GM19463 (cell line): ENCODE measurements around the gene MCM6.
"Not testable (repeated sequence)": the region's sequence is repeated elsewhere in the genome, so short reads cannot be mapped to it uniquely, and the experiment has no call there.

Experiments
- ATAC-seq: cut with Tn5 transposase; IDR thresholded peaks from one replicate; pipeline ENCODE4 v1.9.1; 2021; ENCODE audit warnings: mild to moderate bottlenecking, moderate library complexity; ENCODE audit not compliant: unreplicated experiment

The MCM6 gene

DNA sequence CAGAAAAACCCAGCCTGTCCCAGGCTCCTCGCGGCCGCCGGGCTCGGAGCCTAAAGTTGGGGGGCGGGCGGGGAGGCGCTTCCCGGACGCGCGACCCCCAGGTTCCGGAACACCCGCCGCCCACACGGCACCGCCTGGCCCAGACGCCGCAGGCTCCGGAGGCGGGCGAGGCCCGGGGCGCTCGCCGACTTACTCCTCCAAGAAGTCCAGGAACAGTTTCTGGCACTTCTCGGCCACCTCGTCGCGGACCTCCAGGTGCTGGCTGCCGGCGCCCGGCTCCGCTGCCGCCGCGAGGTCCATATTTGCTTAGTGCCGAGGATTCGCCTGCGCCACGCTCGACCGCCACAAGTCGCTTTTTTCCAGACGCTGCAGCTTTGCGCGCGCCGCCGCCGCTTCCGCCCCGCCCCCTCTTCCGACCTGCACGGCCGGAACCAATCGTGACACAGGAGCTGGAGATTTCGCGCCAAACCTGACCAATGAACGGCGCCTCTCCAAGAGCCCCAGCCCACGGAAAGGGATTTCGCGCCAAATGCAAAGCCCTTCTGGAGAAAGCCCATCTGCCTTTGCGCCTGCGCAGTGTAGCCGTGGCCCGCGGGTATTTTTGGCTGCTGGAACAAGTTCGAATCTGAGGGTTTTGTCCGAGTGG, at the start of gene MCM6:
Gene MCM6, minus strand, starts transcription at position 378 of the 646 bp plus-strand sequence. Its CDS starts 78 bp downstream, at position 300.
- ATAC-seq, result peak; percentile 89

DNA sequence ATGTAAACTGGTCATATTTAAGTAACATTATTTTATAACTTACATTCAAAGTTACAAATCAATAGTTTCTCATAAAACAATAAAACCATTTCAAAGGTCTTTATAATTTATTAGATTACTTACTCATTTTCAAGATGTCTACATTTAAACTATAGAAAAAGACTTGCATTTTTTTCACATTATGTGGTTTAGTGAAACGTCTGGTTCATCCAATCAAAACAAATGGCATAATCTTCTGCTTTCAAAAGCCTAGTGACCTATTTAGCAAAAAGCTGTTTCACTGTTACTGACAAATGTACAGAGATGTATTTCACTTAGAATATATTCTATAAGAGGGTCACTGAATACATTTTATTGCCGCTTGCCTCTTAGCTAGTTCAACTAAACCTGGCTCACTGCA, 49.3 kb upstream of the MCM6 start:
- no peak for ATAC-seq

DNA sequence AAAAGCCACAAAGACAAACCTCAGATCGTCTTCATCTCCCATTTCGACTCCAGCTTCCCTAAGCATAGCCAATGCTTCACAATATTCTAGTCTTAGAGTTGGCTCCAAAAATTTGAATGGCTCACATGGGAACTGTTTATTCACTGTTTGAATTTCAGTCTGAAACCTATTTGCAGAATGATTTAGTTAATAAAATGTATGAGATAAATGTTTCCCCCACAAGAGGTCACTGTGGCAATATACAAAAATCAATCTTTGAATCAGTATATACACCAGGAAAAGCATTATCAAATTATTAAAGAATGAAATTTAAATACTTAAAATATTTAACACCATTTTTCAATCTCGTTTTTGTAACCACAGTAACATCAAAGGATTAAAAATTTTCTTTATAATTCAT, 40.0 kb upstream of the MCM6 start:
- no peak for ATAC-seq

DNA sequence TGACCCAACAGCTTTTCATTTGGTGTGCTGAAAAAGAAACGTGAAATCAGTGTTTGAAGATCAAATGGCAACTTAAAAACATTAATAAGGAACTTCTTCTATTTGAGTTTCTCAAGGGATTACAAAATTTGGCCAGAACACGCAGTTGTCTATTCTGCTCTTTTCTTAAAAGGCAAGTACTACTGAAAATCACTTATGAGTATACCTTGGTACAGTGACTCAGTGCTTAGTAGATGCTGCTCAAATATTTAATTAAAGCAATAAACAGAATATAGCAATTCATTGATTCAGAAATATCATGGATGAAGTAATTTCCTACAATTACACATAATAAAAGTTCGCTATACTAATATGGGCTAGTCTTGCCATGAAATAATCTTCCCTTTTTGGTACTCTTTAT, 38.2 kb upstream of the MCM6 start:
- ATAC-seq, result no peak

DNA sequence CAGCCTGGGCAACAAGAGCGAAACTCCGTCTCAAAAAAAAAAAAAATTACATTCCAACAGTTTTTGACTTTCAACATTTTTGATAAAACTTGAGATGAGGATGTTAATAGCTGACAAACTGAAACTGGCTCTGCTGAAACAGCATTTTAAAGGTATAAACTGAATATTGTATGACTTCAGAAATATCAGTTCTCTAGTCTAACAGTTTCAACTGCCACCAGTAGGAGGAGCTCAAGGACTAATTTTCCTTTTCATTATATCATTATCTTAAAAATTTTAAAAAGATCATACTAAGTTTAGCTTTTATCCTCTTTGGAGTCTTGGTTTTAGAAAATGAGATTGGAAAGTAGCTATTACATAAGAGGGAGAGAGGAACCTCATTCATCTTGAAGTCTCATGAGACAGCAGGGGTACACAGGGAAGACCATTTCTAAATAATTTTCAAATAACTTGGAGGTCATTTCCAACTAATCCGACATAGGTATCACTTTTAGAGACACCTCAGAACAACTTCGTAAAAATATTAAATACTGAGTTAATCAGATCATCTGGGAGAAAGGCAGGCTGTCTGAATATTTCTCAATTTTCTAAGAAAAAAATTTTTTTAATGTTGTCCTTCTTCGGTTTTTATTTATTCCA, 37.6 kb upstream of the MCM6 start:
- ATAC-seq, result no peak

DNA sequence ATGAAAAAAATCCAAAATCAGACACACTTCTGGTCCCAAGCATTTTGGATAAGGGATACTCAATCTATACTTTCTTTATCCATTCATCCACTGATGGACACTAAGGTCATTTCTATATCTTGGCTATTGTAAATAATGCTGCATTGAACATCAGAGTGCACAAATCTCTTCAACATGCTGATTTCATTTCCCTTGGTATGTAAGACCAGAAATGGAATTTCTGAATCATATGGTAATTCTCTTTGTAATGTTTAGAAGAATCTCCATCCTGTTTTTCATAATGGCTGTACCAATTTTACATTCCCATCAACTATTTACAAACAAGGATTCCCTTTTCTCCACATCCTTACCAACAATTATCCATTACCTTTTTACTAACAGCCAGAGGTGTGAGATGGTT, 33.7 kb upstream of the MCM6 start:
- ATAC-seq, result no peak

DNA sequence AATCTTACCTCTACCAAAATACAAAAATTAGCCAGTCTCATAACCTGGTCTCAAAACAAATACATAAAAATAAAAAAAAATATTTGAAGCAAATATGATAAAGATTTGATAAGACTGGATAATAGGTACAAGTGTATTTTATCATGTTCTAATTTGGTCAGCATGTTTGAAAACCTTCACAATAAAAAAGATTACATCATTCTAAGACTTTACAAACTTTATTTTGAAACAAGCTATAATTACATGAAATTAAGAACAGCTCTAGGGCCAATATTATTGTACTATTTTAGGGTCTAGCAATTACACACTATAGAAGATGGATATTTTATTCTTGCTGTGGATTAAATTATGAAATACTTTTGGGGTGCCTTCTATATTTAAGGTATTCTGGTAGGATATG, 29.4 kb upstream of the MCM6 start:
- ATAC-seq, result no peak

DNA sequence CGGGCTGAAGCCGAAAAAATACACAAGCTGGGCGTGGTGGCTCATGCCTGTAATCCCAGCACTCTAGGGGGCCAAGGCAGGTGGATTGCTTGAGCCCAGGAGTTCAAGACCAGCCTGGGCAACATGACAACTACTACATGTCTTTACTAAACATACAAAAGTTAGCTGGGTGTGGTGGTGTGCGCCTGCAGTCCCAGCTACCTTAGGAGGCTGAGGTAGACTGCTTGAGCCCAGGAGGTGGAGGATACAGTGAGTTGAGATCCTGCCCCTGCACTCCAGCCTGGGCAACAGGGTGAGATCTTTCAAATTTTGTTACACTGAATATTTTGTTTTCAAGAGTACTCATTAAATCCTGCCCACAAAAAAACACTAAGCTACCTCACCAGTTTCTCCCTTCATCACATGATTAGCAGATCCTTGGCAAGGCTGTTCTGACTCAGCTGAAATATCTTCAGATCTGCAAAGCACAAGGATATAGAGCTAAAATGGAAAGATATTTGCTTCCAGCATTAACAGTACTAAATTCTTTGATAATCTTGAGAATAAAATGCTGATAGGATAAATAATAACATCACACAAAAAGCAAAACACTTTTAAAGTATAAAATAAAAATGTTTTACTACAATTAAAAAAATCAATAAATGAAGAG, 28.2 kb upstream of the MCM6 start:
- no peak for ATAC-seq

DNA sequence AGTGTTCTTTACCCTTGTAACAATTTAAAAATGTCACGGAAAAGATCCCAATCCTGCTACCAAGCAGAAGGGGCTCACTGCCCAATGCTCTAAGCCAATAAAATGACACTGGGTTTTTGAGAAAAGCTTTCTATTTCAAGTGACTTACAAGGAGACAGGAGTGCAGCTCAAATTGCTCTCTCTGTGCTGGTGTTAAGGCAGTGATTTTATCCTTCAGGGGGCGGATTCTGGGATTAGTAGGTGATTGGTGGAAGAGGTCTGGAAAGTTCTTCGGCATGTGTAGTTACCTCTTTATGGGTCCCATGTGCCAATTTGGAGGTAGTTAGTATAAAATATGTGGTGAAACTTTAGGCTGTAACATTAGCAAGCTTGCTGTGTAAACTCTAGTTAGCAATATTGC, 27.4 kb upstream of the MCM6 start:
- ATAC-seq, result no peak

DNA sequence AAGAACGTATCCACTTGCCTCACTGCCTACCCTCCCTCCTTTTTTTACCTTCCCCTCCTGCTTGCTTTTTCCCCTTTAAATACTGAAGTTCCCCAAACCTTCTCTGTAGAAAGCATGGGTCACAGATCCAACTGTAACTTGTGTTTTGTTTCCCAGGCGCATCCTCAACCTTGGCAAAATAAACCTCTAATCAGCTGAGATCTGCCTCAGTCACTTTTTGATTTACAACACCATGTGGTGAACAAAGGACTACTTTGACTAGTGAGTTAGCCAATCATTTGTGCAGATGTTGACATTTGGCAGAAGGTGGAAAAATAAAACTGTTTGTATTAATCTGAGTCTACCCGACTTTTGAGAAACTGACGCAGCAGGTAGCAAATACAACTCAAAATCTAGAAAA, 23.3 kb upstream of the MCM6 start:
- ATAC-seq, result no peak

DNA sequence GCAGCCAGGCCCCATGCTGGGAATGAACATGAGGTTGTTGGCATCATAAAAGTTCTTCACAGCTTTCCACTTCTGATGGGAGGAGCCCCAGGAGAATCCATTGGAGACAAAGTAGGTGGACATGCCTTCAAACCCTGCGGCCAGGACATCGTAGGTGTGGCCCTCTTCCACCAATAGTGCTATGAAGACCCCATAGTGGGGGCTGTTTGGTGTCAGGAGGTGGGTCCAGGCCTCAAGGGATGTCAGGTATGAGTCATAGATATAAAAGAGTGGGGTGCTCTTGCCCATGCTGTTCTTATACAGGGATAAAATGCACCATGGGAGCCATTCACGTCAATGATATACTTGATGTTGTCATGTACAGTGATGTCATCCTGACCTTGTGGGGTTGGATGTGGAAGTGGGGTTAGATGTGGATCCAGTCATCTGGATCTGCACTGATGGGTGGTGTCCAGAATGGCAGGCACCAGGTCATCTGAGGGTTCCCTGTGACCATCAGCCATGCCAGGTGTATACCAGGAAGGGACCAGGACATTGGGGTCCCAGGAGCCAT, 22.1 kb upstream of the MCM6 start:
- no peak for ATAC-seq

DNA sequence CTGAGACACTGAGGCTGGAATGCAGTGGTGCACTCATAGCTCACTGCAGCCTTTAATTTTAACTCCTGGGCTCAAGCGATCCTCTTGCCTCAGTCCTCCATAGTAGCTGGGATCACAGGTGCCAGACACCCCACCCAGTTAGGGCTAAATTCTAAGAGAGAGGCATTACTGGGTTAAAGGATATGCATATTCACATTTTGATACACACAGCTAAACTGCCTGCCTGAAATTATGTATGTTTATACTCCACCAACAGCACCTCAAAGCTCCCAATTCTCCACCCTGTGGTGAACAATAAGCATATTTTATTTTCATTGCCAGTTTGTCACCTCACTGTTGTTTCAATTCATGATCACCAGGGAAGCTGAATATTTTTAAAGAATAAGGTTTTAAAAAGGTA, 18.7 kb upstream of the MCM6 start:
- no peak for ATAC-seq

DNA sequence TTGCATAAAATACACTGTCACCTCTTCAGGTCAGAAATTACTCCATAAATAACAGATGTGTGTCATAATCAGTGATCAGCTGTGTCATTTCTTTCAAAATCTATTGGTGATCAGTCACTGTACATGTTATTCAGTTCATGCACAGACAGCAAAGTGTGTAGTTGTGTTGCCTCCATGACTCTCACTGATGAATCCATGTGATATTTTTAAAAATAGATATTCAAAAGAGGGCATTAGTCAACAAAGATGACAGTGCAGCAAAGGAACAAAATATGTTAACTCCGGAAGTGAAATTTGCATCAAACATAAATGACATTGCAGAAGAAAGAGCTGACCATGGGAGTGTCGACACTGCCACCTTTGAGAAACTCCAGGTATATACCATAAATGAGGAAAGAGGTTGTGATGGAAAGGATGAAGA, 17.1 kb upstream of the MCM6 start:
- ATAC-seq, result no peak

DNA sequence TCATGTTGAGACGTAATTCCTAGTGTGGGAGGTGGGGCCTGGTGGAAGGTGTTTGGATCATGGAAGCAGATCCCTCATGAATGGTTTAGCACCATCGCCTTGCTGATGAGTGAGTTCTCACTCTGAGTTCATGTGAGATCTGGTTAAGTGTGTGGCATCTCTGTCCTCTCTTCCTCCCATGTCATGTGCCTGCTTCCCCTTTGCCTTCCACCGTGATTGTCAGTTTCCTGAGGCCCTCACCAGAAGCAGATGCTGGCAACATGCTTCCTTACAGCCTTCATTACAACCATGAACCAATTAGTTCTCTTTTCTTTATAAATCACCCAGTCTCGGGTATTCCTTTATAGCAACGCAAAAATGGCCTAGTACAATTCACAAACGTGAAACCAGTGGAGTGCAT, 14.6 kb upstream of the MCM6 start:
- ATAC-seq, result no peak

DNA sequence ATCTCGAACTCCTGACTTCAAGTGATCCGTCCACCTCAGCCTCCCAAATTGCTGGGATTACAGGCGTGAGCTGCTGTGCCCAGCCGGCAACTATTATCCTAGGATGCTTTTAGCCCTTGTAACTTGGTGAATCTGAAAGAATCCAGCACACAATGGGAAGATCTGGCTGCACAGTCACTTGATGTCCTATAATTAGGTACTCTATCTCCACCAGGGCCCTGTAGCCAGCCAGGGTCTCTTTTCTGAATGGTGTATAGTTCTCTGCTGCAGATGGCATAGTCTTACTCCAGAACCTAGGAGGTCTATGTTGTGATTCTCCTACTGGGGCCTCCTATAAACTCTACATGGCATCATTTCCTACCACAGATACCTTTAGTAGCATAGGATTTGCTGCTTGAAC, 13.9 kb upstream of the MCM6 start:
- no peak for ATAC-seq

DNA sequence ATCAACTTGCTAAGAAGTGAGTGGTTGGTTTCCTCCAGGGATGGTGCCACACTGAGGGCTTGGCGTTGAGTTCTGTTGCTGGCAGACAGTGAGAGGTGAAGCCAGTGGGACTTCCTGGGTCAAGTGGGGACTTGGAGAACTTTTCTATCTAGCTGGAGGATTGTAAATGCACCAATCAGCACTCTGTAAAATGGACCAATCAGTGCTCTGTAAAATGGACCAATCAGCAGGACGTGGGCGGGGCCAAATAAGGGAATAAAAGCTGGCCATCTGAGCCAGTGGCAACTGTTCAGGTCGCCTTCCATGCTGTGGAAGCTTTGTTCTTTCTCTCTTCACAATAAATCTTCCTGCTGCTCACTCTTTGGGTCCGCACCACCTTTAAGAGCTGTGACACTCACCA, 12.3 kb upstream of the MCM6 start:
- ATAC-seq, result not testable (repeated sequence)

DNA sequence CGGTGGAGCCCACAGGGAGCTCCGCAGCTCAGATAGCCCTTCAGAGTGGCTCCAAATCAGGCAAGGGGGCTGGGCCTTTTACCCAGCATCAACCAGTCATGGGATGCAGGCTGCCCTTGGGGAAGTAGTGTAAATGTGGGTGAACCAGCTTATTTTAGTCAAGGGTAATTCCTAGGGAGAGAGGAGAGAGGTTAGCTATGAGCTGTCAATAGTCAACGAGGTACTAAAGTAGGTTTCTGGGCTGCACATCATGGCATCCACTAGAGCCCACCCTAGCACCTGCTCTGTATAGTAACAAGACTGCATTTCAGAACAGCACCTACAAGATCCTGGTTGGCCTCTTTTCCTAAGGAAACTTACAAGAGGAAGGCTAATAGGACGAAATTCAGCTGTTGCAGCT, 9.5 kb upstream of the MCM6 start:
- no peak for ATAC-seq

DNA sequence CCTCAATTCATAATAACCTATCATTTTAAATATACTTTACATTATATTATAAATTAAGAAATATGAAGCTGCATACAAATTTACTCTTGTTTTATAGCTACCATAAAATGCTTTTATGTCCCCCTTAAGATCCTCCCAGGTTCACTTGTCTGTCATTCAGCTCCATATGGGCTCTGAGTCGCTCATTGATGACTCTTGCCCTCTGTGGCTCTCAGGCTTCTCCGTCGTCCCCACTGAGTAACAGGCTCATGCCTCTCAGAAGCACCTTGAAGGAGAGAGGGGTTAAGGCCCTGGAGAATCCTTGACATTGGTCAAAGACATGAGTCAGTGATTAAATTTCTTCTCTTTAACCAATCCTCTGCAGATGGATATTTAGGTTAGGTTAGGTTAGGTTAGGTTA, 6.2 kb upstream of the MCM6 start:
- ATAC-seq, result no peak

DNA sequence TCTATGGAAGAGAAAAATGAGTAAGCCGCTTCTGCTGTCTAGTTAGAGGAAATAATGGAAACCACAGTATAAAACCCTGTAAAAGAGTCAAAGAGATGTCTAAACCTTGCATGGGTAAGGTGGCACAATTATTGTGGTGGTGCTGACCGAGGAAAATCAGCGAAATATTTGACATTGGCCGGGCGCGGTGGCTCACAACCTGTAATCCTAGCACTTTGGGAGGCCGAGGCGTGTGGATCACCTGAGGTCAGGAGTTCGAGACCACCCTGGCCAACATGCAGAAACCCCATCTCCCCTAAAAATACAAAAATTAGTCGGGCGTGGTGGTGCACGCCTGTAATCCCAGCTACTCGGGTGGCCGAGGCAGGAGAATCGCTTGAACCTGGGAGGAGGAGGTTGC, 527 bp upstream of the MCM6 start:
- ATAC-seq, result not testable (repeated sequence)

DNA sequence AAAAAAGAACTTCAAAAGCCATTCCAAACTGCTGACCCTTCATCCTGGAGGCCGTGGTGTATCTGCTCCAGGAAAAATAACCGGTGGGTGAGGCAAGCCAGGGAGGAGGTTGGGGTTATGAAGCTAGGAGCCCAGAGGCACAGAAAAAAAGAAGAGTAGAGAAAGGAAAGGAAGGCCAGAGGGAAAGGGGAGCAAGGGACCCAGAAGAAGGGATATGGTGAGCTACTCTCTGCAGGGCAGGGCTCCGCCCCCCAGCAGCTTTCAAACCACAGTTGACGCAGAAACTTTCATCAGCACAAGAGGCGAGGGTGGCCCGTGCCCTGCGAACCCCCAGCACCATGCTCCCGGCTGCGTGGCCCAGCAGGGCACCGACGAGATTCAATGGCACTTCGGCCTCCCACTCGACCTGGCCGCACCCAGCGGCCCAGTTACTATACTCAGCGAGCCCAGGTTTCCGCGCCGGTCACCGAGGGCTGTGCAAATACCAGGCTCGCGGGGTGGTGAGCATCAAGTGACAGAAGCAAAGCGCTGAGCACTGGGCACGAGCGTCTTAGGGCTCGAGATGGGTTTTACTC, 665 bp downstream of the MCM6 start:
- peak; percentile 60 for ATAC-seq

DNA sequence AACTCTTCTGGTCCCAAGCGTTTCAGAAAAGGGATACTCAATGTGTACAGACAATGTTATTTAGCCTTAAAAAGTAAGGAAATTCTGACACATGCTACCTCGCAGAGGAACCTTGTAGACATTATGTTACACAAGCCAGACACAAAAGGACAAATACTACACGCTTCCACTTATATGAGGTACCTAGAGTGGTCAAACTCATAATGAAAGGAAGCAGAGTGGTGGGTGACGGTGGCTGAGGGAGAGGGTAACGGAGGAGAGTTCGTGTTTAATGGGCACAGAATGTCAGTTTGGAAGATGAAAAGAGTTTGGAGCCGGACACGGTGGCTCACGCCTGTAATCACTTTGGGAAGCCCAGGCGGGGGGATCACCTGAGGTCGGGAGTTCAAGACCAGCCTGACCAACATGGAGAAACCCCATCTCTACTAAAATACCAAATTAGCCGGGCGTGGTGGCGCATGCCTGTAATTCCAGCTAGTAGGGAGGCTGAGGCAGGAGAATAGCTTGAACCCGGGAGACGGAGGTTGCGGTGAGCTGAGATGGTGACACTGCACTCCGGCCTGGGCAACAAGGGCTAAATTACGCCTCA, 1.4 kb downstream of the MCM6 start:
- ATAC-seq, result no peak
